Mucosa of stomach (tissue), 1 donor: ENCODE data around the gene STRA6.

Source experiments
- H3K27me3 ChIP-seq: one replicate; pipeline ENCODE4 v1.7.0; 2013; ENCODE audit warnings: mild to moderate bottlenecking, low read length; ENCODE audit not compliant: control insufficient read depth, insufficient read depth
- H3K36me3 ChIP-seq: one replicate; pipeline ENCODE4 v1.7.0; 2013; ENCODE audit warnings: low read length; ENCODE audit not compliant: control insufficient read depth, insufficient read depth
- H3K4me1 ChIP-seq: one replicate; pipeline ENCODE4 v1.7.0; 2013; ENCODE audit warnings: mild to moderate bottlenecking, low read length; ENCODE audit not compliant: control insufficient read depth, insufficient read depth
- H3K4me3 ChIP-seq: one replicate; pipeline ENCODE4 v1.7.0; 2013; ENCODE audit warnings: low read length
- H3K9ac ChIP-seq: one replicate; pipeline ENCODE4 v1.7.0; 2013; ENCODE audit warnings: mild to moderate bottlenecking, low read length, moderate library complexity
- H3K9me3 ChIP-seq: one replicate; pipeline ENCODE4 v1.7.0; 2013; ENCODE audit warnings: mild to moderate bottlenecking, low read length, moderate library complexity; ENCODE audit not compliant: control insufficient read depth
- donor health status: Pancreatic carcinoma.

STRA6 gene

DNA sequence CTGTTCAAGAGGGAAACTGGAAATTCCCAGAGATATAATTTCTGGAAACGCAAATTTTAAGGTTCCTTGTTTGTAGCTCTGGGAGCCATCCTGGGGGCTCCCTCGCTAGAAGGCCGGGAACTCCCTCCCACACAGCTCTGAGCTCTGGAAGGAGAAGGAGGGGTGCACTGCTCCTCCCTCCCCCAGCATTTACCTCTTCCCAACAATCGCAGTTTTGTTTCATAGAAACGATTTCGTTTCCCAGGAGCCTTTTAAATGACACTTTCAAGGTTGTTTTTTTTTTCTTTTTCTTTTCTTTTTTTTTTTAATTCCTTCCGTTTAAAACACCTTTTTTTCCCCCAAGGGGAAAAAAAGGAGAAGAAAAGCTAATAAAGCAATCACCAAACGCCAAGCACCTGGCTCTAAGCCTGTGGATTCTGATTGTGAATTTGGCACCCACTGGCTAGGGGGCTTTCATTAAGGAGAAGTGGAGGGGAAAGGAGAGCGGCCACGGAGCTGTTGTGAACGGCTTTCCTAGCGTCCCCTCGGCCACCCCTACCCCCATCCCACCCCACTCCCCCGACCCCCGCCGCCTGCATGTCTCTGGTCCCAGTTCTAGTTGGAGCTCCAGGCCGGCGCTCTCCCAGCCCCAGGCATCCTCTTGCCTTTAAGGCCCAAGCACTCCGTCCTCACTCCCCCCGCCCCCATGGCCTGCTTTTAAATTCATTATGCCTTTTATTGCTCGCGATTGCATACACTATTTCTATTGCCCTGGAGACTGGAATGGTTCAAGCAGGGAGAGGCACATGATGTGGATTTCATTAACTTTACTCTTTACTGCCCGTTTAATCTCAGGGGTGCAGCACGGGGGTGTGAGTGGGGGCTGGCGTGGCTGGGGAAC, 19.9 kb upstream of the STRA6 start:
- no peak overlapping the region for H3K9ac ChIP-seq
- no peaks in the 10 kb centered on the region for H3K9me3 ChIP-seq
- peaks cover 10% of the 10 kb centered on the region for H3K4me1 ChIP-seq
- no peak overlapping the region for H3K4me3 ChIP-seq
- no peaks in the 10 kb centered on the region for H3K36me3 ChIP-seq
- peaks cover 27% of the 10 kb centered on the region for H3K27me3 ChIP-seq

DNA sequence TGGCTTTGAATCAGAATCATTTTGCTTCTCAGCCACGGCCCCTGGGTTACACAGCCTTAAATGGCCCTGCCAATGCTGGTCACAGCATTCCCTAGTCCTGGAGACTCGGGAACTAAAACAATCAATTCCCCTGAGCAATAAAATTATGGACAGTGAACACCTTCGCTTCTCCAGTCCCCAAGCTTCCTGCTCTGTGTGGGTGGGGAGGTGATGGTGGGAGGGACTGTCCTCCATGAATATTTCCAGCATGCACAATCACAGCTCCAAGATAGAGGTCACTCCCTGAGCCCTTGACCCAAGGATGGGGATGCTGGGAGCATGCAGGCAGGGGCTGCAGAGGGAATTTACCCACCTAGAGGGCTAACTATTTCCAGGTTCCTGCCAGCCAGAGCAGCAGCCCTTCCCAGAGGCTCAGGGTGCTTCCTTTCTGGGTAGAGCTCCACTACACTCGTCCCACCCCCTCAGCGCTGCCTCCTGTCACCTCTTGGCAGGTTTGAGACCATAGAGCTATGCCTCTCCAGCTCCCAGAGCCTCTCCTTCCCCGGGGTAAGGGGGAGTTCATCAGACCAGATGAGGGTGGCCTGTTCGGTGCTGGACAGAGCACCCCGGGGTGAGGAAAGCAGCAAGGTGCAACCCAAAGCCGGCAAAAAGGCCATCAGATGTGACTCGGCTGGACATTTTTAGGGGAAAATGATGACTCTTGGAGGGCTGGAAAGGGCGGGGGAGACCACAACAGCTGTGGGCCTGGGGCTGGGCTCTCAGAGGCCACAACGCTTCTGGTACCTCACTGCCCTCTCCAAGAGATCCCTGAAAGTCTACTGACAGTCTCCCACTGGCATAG, 19.0 kb upstream of the STRA6 start:
- Histone ChIP-seq H3K36me3 (no peaks in the 10 kb centered on the region), H3K4me3 (no peak overlapping the region), H3K9me3 (no peaks in the 10 kb centered on the region), H3K27me3 (peaks cover 27% of the 10 kb centered on the region), H3K4me1 (peaks cover 19% of the 10 kb centered on the region), H3K9ac (no peak overlapping the region)

DNA sequence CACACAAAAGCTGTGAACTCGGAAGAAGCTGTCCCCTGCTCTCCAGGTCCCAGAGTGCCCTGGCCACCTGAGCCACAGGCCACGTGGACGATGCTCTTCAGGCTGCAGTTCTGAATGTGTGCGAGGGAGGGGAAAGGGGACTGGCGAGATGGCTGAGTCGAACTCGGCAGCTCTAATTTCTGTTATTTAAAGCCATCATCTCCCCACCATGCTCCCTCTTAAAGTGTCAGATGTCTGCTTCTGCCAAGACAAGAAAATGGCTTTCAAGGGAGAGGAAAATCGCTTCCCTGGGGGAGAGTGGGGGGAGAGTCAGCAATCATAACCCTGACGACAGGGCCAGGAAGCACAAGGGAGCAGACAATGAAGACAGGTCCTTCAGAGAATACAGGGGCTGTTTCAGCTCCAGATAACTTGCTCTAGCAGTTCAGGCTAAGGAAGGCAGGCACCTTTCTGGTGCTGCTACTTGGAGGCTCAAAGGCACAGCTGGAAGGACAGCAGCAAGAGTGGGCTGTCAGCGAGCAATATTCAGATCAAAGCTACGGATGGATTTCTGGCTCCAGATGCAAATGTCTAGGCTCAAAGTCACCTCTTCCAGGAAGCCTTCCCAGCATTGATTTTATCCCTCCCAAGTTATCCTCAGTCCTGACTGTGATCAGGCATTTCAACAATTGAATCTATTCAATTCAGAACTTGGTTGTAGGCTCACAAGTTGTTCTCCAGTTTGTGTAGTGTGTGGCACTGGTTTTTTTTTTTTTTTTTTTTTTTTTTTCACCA, 18.1 kb upstream of the STRA6 start:
- H3K36me3 ChIP-seq, result no peaks in the 10 kb centered on the region
- H3K4me1 ChIP-seq, result peaks cover 20% of the 10 kb centered on the region
- no peak overlapping the region for H3K9ac ChIP-seq
- no peak overlapping the region for H3K4me3 ChIP-seq
- no peaks in the 10 kb centered on the region for H3K9me3 ChIP-seq
- peaks cover 27% of the 10 kb centered on the region for H3K27me3 ChIP-seq

DNA sequence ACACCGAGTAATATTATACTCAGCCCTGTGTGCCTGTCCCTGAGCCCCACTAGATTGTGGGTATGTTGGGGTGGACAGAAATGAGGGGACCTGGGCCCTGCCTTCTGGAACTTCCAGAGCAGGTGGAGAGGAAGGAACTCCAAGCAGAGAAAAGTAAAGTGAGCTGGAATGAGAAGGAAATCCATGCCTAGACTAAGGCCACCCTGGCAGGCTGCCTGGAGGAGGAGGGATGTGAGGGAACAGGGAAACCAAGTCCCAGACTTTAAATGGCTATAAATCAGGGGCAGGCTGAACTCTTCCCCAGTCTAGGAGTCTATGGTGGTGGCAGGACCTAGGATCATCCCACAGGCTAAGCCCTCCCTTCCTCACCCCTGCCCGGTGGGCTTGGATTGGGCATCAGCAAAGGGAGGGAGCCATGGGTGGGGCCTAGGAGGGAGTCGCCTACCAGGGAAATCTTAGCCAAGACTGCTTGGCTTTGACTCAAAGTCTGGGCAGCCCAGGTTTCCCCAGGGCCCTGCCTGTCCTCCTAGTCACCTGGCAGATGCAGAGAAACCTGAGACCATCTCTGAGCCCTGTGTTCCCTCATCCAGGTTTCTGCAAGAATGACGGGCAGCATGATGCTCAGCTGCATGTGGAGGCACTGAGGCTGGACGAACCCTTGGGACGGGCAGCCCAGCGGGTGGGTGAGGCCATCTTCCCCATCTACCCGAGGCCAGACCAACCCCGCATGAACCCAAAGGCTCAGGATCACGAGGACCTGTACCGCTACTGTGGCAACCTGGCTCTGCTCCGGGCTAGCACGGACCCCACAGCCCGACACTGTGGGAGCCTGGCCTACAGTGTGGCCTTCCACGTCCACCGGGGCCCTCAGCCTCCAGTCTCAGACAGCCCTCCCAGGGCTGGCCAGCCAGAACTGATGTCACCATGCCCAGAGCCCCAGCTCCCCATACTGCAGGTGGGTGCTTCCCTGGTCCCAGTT, 15.6 kb upstream of the STRA6 start:
- Histone ChIP-seq H3K9ac (no peak overlapping the region), H3K36me3 (no peaks in the 10 kb centered on the region), H3K4me3 (no peak overlapping the region), H3K9me3 (no peaks in the 10 kb centered on the region), H3K4me1 (peaks cover 23% of the 10 kb centered on the region), H3K27me3 (peaks cover 25% of the 10 kb centered on the region)

DNA sequence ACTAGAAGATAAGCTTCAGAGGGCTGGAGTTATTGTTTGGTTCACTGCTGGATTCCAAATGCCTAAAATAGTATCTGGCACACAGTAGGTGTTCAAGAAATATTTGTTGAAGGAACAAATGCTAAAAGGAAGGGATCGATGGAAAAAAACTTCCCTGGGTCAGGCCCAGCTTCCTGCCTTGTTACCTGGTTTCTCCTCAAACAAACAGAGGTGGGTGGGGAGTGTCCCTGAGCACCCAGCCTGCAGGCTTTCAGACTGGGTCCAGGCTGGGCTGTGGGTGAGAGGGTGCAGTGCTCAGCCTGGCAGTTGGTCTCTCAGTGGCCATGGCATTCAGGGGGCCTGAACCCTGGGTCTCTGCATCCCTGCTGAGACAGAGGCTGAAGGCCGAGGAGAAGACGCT, 14.4 kb upstream of the STRA6 start:
- Histone ChIP-seq H3K4me1 (peaks cover 23% of the 10 kb centered on the region), H3K27me3 (peaks cover 22% of the 10 kb centered on the region), H3K9ac (no peak overlapping the region), H3K4me3 (no peak overlapping the region), H3K36me3 (no peaks in the 10 kb centered on the region), H3K9me3 (no peaks in the 10 kb centered on the region)

DNA sequence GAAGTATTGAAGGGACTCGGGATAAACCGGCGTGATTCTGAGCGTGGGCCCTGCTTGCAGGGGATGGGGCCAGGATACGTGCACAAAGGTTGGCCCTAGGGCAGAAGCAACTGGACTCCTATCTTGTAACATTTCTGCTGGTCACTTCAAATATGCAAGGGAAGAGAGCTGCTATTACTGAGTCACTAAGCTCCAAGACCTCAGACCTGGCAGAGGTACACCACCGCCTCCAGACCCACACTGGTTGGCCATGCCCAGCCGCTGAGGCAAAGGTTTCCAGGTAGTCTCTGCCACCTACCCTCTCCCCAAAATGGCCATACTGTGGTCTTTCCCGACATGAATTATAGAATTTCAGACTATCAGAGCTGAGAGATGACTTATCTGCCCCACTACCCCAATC, 13.4 kb upstream of the STRA6 start:
- H3K4me1 ChIP-seq, result peaks cover 24% of the 10 kb centered on the region
- no peak overlapping the region for H3K4me3 ChIP-seq
- H3K36me3 ChIP-seq, result no peaks in the 10 kb centered on the region
- no peak overlapping the region for H3K9ac ChIP-seq
- H3K27me3 ChIP-seq, result peaks cover 19% of the 10 kb centered on the region
- no peaks in the 10 kb centered on the region for H3K9me3 ChIP-seq

DNA sequence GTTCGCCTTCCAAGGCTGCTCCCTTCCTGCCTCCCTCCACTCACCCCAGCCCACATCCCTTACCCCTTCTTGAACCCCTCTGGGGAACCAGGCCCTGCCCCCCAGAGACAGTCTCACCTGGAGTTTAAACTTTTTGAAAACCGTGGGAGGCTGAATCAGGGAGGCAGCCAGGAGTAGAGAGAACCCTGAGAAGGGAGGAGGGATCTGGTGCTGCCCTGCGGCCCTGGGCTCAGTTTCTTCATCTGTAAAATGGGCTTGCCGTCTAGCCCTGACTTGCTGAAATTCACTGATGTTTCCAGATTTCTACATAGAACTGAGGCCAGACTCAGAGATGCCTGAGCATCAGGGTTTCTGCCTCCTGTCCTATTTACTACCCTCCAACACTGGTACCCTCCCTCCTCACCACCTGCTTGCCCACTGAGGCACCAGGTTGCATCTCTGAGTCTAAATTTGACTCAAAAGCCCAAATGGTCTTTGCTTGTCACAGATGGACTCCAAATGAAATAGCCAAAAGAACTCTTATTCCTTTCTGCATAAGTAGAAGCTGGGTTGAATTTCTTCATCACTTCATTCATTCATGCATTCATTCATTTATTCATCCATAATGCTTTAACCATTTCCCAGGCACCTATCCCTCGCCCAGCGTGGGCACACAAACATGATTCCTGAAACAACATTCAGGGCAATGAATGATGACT, 11.9 kb upstream of the STRA6 start:
- H3K9me3 ChIP-seq, result no peaks in the 10 kb centered on the region
- peaks cover 36% of the 10 kb centered on the region for H3K4me1 ChIP-seq
- no peak overlapping the region for H3K4me3 ChIP-seq
- H3K27me3 ChIP-seq, result peaks cover 13% of the 10 kb centered on the region
- H3K36me3 ChIP-seq, result no peaks in the 10 kb centered on the region
- H3K9ac ChIP-seq, result no peak overlapping the region

DNA sequence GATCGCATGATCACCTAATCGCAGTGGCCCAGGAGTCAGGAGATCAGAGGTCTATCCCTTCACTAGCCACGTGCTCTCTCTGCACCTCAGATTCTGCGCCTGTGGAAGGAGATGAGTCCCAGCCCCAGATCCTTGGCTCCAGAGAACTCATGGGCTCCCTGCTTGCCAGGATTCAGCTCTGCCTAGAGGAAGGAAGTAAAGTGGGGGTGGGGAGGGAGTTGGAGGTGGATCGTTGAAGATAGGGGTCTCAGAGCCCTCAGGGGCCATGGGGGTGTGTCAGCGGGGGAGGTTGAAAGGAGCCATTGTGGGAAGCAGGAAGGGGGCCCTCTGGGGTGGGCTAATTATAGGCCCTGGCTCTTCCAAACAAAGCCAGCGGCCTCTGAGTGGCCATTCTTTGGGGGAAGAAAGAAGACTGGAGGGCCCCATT, 11.3 kb upstream of the STRA6 start:
- peaks cover 42% of the 10 kb centered on the region for H3K4me1 ChIP-seq
- H3K36me3 ChIP-seq, result no peaks in the 10 kb centered on the region
- no peak overlapping the region for H3K4me3 ChIP-seq
- H3K9ac ChIP-seq, result no peak overlapping the region
- peaks cover 19% of the 10 kb centered on the region for H3K27me3 ChIP-seq
- H3K9me3 ChIP-seq, result no peaks in the 10 kb centered on the region

DNA sequence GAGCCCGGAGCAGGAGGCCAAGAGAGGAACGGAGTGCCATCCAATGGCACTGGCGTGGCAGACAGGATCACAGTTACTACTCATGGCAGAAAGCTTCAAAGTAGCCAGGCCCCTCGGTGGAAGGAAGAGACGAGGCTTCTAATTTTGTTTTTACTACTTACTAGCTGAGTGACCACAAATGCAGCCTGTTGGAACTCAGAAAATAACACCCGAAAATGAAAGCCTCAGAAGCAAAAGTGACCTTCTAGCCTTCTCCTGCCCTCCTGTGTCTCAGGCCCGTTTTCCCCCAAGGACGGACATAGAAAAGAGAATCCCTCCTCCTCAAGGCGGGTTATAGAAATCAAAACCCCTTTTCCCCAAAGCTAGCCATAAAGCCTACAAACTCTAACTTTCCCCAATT, 9.9 kb upstream of the STRA6 start:
- Histone ChIP-seq H3K9me3 (no peaks in the 10 kb centered on the region), H3K36me3 (no peaks in the 10 kb centered on the region), H3K27me3 (peaks cover 28% of the 10 kb centered on the region), H3K4me1 (peaks cover 34% of the 10 kb centered on the region), H3K4me3 (no peak overlapping the region), H3K9ac (no peak overlapping the region)

DNA sequence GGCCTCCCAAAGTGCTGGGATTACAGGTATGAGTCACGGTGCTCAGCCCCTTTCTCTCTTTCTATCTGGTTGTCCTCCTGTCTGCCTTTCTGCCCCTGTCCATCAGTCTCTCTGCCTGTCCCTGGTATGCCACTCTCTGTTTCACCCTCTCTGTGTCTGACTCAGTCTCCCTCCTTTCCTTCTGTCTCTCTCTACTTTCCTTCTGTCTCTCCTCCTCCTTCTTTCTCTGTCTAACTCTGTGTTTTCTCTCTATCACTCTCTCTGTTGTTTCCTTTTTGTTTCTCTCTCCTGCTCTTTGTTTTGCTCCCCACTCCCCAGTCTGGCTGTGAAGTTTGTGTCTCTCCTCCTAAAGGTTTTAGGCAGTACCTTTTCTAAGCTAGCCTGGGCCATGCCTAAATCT, 9.1 kb upstream of the STRA6 start:
- Histone ChIP-seq H3K27me3 (peaks cover 32% of the 10 kb centered on the region), H3K4me3 (no peak overlapping the region), H3K9ac (no peak overlapping the region), H3K9me3 (no peaks in the 10 kb centered on the region), H3K4me1 (peaks cover 25% of the 10 kb centered on the region), H3K36me3 (no peaks in the 10 kb centered on the region)
